Kidney epithelial cell (primary cell): Measurements from ENCODE around the gene BNIPL. TPM values are rescaled to one million over a fixed set of nuclear protein-coding genes. Genes with fewer than 3 reads are reported as not detected.

ENCODE experiments used
- DNase-seq: peaks from one replicate; pipeline ENCODE4 v3.0.0-alpha.2; 2010; ENCODE audit warnings: low read depth
- H3K27me3 ChIP-seq: 2 replicates; pipeline ENCODE4 v1.6.0; 2011; ENCODE audit warnings: low read length; ENCODE audit not compliant: control insufficient read depth, insufficient read depth
- H3K36me3 ChIP-seq: 2 replicates; pipeline ENCODE4 v1.5.1; 2011; ENCODE audit warnings: low read length; ENCODE audit not compliant: control insufficient read depth, insufficient read depth
- H3K4me3 ChIP-seq: 2 replicates; pipeline ENCODE4 v1.5.1; 2011; ENCODE audit warnings: low read depth, mild to moderate bottlenecking, control low read depth, low read length
- CTCF ChIP-seq: IDR thresholded peaks from 2 replicates; pipeline ENCODE4 v1.5.1; 2011; ENCODE audit warnings: mild to moderate bottlenecking, moderate library complexity, low read length, control low read depth, inconsistent platforms; ENCODE audit not compliant: insufficient read depth, poor library complexity, severe bottlenecking
- total RNA-seq: library from RNA; depleted of rRNA; stranded (reverse); fragments of >200 nt; gene quantifications from 2 replicates; pipeline ENCODE4 v1.2.3, GENCODE V29; 2015

Gene BNIPL
- total RNA-seq, 1 donor from 2014 or later = 0.17 TPM

DNA sequence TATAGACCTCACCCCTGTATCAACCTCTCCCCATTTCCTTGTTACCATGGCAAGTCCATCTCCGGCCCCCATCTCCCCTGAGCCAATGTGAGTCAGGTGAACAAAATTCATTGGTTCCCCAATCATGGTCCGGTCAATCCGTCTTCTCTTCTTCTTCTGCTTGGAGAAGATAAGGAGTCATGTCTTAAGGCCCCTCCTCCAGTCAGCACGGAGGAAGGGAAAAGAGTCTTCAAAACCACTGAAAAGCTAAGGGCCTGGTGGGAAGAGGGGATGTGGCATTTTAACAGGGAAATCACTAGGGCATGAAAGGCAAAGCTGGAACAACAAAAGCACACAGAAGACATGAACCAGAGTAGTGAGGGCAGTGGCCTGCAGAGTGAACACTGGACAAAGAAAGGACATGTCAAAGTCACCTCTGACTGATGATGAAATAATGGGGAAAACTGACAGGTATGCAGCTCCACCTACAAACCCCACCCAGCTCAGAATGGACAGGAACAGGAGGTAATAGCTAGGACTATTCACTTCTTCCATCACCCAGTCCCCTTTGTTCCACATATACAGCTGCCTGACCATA lies 18.7 kb downstream of the BNIPL start:
- Histone ChIP-seq H3K36me3 (peaks cover 5% of the 10 kb centered on the region), H3K27me3 (no peaks in the 10 kb centered on the region), H3K4me3 (no peak overlapping the region)
- TF ChIP-seq CTCF = no peak
- no peak for DNase-seq

- Histone ChIP-seq H3K27me3 (no peaks in the 10 kb centered on the region), H3K36me3 (peaks cover 5% of the 10 kb centered on the region), H3K4me3 (no peak overlapping the region)
- no peak for DNase-seq
- no peak for TF ChIP-seq CTCF
Observed at GRCh38 chr1:151055581-151055980, 19.2 kb downstream of the BNIPL start.

DNA sequence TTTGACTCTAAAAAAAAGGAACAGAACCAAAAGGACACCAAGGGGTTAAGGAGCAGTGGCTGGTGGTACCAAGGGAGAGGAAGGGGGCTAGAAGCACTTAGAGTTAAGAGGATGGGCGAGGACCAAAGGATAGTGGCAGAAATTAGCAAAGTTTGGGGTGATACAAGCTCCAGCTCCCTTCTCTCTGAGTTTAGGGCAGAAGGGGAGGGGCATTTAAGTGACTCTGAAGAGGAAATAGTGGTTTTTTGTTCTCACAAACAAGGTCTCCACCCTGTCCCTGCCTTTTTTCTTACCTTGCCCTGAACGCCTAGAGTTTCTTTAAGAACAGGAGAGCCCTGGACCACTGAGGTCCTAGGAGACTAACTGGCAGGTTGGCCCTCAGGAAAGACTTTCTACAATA lies 19.8 kb downstream of the BNIPL start:
- Histone ChIP-seq H3K4me3 (no peak overlapping the region), H3K36me3 (peaks cover 5% of the 10 kb centered on the region), H3K27me3 (no peaks in the 10 kb centered on the region)
- DNase-seq = no peak
- no peak for TF ChIP-seq CTCF

GRCh38 chr1:151058692-151059091 lies 22.3 kb downstream of the BNIPL start:
- no peaks in the 10 kb centered on the region for H3K27me3 ChIP-seq
- DNase-seq = no peak
- peak overlapping the region; percentile 73 for H3K4me3 ChIP-seq
- TF ChIP-seq CTCF = no peak
- H3K36me3 ChIP-seq = peaks cover 4% of the 10 kb centered on the region

DNA sequence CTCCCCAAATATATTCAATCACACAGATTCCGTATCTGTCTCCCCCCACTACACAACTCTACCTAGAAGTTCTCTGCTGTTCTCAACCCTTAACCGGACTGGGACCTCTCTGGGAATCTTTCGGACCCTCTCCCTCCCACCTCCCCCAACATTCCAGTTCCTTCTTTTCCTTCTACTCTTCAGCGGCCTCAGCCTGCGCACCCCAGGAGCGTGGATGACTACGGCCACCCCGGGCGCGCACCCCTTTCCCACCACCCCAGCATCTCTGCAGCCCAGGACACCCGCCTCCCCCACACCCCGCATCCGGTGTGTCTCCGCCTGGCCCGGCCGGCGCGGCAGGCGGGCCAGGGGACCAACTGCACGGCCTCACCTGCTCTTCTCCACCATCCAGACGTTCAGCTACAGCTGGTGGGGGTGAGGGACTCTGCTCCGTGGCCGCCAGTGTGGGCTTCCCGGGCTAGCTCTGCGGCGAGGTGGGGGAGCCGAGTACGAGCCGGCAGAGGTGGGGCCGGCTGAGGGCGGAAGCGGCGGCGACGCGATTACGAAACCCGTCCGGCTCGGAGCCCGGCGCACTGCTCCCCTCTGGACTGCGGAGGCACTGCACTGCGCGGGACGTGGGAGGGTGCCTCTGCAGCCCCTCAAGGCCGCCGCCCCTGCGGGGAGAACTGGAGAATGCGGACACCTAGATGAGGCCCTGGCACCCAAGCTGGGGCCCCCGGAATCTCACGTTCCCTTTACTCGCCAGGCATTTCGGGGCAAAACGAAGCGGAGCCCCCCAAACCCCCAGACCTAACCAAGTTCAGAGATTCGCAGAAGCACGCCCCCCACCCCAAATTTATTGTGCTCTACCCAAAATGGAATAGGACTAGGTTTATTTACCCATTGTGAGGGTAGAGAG lies 23.0 kb downstream of the BNIPL start, which contains the start of gene CDC42SE1:
Gene CDC42SE1 (minus strand): TSS at position 514 of the 898 bp plus-strand sequence. CDS start 3,892 bp downstream, outside the sequence.
- no peaks in the 10 kb centered on the region for H3K27me3 ChIP-seq
- peak within 1 kb of the TSS; percentile 73 for H3K4me3 ChIP-seq
- TF ChIP-seq CTCF = peak; percentile 77
- peaks cover 4% of the 10 kb centered on the region for H3K36me3 ChIP-seq
- no peak for DNase-seq
